Ovary (tissue), 3 donors: ENCODE results near the gene C9orf78.

ENCODE experiments used
- POLR2A ChIP-seq: fragments of 450-650 bp; IDR thresholded peaks from one replicate; pipeline ENCODE4 v1.6.1; 2017; ENCODE audit warnings: antibody characterized with exemption, mild to moderate bottlenecking, moderate library complexity
- TF ChIP-seq, protein P1 (sequence below), 3 donors: fragments of 450-650 bp in 2 of 3; fragments of 200-600 bp in 1 of 3; IDR thresholded peaks; one replicate each; pipeline versions ENCODE4 v1.5.1 to v1.8.0; 2016 to 2022; ENCODE audit warnings: antibody characterized with exemption in 3 of 3, mild to moderate bottlenecking in 1 of 3
- donor health status: DM: no; HTN: no; CAD: no.

DNA sequence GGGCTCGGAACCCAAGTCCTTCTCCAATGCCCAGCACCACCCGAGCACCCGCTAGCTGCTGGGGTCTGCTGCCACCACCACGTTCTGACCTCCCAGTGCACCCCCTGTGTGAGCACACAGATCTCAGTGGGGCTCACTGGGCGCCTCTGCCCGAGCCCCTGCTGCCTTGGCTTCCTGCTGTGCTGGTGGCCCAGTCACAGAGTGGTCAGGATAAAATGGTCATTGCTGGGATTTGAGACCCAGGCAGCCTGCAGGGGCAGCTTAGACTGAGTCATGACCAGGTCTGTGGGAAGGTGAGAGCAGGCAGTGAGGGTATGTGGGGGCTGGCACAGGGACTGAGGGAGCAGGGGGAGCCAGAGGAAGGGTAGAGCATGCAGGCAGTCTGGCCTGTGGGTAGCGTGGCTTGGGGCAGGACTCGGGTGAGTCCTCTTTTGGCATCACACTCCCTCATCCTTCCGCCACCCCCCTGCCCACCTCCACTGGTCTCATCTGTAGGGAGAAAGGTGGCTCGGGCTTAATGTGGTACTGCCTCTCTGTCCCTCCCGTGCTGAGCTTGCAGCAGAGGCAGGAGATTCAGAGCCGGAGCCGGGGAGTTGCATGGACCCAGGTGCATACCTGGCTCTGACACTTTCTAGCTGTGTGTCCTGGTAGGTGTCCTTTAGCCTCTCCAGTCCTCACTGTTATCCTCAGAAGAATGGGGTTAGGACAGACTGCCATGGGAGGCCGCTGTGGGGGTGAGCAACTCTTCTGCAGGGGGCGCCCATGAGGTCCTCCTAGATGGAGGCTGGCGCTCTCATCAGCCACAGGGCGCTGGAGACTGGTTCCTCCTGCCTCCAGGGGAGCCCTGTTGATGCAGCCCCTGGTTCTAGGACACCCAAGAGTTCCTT lies 32.3 kb upstream of the C9orf78 start:
- TF ChIP-seq, protein P1, sequence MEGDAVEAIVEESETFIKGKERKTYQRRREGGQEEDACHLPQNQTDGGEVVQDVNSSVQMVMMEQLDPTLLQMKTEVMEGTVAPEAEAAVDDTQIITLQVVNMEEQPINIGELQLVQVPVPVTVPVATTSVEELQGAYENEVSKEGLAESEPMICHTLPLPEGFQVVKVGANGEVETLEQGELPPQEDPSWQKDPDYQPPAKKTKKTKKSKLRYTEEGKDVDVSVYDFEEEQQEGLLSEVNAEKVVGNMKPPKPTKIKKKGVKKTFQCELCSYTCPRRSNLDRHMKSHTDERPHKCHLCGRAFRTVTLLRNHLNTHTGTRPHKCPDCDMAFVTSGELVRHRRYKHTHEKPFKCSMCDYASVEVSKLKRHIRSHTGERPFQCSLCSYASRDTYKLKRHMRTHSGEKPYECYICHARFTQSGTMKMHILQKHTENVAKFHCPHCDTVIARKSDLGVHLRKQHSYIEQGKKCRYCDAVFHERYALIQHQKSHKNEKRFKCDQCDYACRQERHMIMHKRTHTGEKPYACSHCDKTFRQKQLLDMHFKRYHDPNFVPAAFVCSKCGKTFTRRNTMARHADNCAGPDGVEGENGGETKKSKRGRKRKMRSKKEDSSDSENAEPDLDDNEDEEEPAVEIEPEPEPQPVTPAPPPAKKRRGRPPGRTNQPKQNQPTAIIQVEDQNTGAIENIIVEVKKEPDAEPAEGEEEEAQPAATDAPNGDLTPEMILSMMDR (IDR thresholded peaks at IDR 0.05): no peak
- no peak for TF ChIP-seq POLR2A
